ENCODE data around the gene CTNNA1. TPM values are rescaled to one million over a fixed set of nuclear protein-coding genes. Genes with fewer than 3 reads are reported as not detected.

CTNNA1 gene
- total RNA-seq, 4 donors from 2014 or later = 140 to 752 (median 389) TPM

- Histone ChIP-seq H3K27ac (peak overlapping the region; percentile 15 to 33), H3K9me3 (no peaks in the 10 kb centered on the region), H3K4me3 (no peak overlapping the region), H3K36me3 (no peaks in the 10 kb centered on the region), H3K4me1 (peaks cover 5 to 24% of the 10 kb centered on the region in 2 donors), H3K27me3 (no peaks in the 10 kb centered on the region)
- intact Hi-C loops (cut with DNase I; ENCODE audit: low total_unique reads) = no loop called here
- no peak for DNase-seq
- TF ChIP-seq CTCF (IDR thresholded peaks at IDR 0.05) (no peak), POLR2A (IDR thresholded peaks at IDR 0.05) (no peak)
These were observed 96.2 kb downstream of the CTNNA1 start for GRCh38 chr5:138849439-138849838.

GRCh38 chr5:138849882-138850281 is 96.7 kb downstream of the CTNNA1 start:
- Histone ChIP-seq H3K4me3 (no peak overlapping the region), H3K9me3 (no peaks in the 10 kb centered on the region), H3K4me1 (peaks cover 2 to 19% of the 10 kb centered on the region in 2 donors), H3K27me3 (no peaks in the 10 kb centered on the region), H3K36me3 (no peaks in the 10 kb centered on the region), H3K27ac (peak overlapping the region; percentile 30 to 33)
- intact Hi-C loops (cut with DNase I; ENCODE audit: low total_unique reads) = no loop called here
- DNase-seq = no peak
- TF ChIP-seq CTCF (IDR thresholded peaks at IDR 0.05) (no peak), POLR2A (IDR thresholded peaks at IDR 0.05) (no peak)

GRCh38 chr5:138850865-138851435 is 97.7 kb downstream of the CTNNA1 start:
- no peak overlapping the region for H3K4me3 ChIP-seq
- DNase-seq = no peak
- intact Hi-C loops (cut with DNase I; ENCODE audit: low total_unique reads) = no loop called here
- H3K27me3 ChIP-seq = no peaks in the 10 kb centered on the region
- no peak overlapping the region for H3K27ac ChIP-seq
- H3K9me3 ChIP-seq = no peaks in the 10 kb centered on the region
- no peaks in the 10 kb centered on the region for H3K36me3 ChIP-seq
- TF ChIP-seq POLR2A (IDR thresholded peaks at IDR 0.05) (no peak), CTCF (IDR thresholded peaks at IDR 0.05) (no peak)
- peaks cover 0 to 18% of the 10 kb centered on the region in 2 donors for H3K4me1 ChIP-seq

- TF ChIP-seq CTCF (IDR thresholded peaks at IDR 0.05) = no peak
- TF ChIP-seq POLR2A (IDR thresholded peaks at IDR 0.05) = no peak
- intact Hi-C loops (cut with DNase I; ENCODE audit: low total_unique reads) = no loop called here
- Histone ChIP-seq H3K36me3 (no peaks in the 10 kb centered on the region), H3K27me3 (no peaks in the 10 kb centered on the region), H3K9me3 (no peaks in the 10 kb centered on the region), H3K4me1 (peaks cover 0 to 13% of the 10 kb centered on the region in 2 donors), H3K27ac (no peak overlapping the region), H3K4me3 (no peak overlapping the region)
- DNase-seq = no peak
These were observed 99.9 kb downstream of the CTNNA1 start for GRCh38 chr5:138853132-138853531.

GRCh38 chr5:138867011-138867410 is 113.8 kb downstream of the CTNNA1 start:
- Histone ChIP-seq H3K4me1 (no peaks in the 10 kb centered on the region), H3K9me3 (peaks cover 0 to 7% of the 10 kb centered on the region in 2 donors), H3K36me3 (no peaks in the 10 kb centered on the region), H3K27me3 (no peaks in the 10 kb centered on the region), H3K4me3 (no peak overlapping the region), H3K27ac (no peak overlapping the region)
- no peak for TF ChIP-seq POLR2A (IDR thresholded peaks at IDR 0.05)
- TF ChIP-seq CTCF (IDR thresholded peaks at IDR 0.05) = no peak
- no peak for DNase-seq
- intact Hi-C loops (cut with DNase I; ENCODE audit: low total_unique reads) = no loop called here
